Adrenal gland (tissue), 12 donors: ENCODE measurements around the gene KAT7. TPM values are rescaled to one million over a fixed set of nuclear protein-coding genes. Genes with fewer than 3 reads are reported as not detected.

ENCODE experiments used
- DNase-seq, 7 donors: peaks; one replicate each; pipeline ENCODE4 v3.0.0-alpha.2; 2019 to 2020
- H3K27ac ChIP-seq, 5 donors: fragments of 200-600 bp; sonication (generic) in 4 of 5; 1 replicate in 3 of 5; 2 replicates in 2 of 5; pipeline versions ENCODE4 v1.5.1 to v1.8.0; 2016 to 2020; ENCODE audit warnings: mild to moderate bottlenecking in 1 of 5
- H3K27me3 ChIP-seq: fragments of 200-600 bp; 2 replicates; pipeline ENCODE4 v1.8.0; 2021
- H3K36me3 ChIP-seq, 2 donors: fragments of 200-600 bp; replicated peaks in 1 of 2; 1 replicate in 1 of 2; 2 replicates in 1 of 2; pipeline versions ENCODE4 v1.5.1 to v1.8.0; 2018 to 2022
- H3K4me1 ChIP-seq, 2 donors: fragments of 200-600 bp; replicated peaks in 1 of 2; 1 replicate in 1 of 2; 2 replicates in 1 of 2; pipeline versions ENCODE4 v1.5.1 to v1.8.0; 2018 to 2021
- H3K4me3 ChIP-seq, 4 donors: fragments of 200-600 bp; sonication (generic) in 3 of 4; one replicate each; pipeline ENCODE4 v1.5.1; 2016 to 2018
- H3K9me3 ChIP-seq, 3 donors: fragments of 200-600 bp; sonication (generic) in 1 of 3; replicated peaks in 1 of 3; 1 replicate in 2 of 3; 2 replicates in 1 of 3; pipeline versions ENCODE4 v1.5.1 to v1.8.0; 2016 to 2021
- POLR2A ChIP-seq, 2 donors: fragments of 450-650 bp; IDR thresholded peaks; one replicate each; pipeline ENCODE4 v1.6.1; 2017; ENCODE audit warnings: antibody characterized with exemption in 2 of 2, mild to moderate bottlenecking in 2 of 2, moderate library complexity in 1 of 2
- WGBS, 4 donors: extraction: QIAGEN DNeasy Blood & Tissue Kit in 2 of 4; methylation state at CpG; one replicate each; pipeline versions ENCODE4 v1.1.5 to v1.1.7; 2013 to 2017; 5-methylcytosine and 5-hydroxymethylcytosine counted together
- intact Hi-C, 2 donors: fragments of 100-400 bp; cut with DNase I; formaldehyde crosslinking; loops; one replicate each; pipeline versions ENCODE4 v1.14.1 to v1.15.0; 2022 to 2023
- polyA plus RNA-seq, 3 donors: library from polyadenylated mRNA; stranded (reverse); fragments of 200-250 nt in 2 of 3; fragments of 350-450 nt in 1 of 3; fragmentation: Illumina TruSeq in 1 of 3; extraction: RNeasy Lipid Tissue Mini Kit (QIAGEN cat#74804) in 1 of 3; gene quantifications; one replicate each; pipeline ENCODE4 v1.2.3, GENCODE V29; 2013 to 2014
- total RNA-seq, 9 donors: library from RNA; depleted of rRNA in 4 of 9; stranded (reverse); fragments of >200 nt in 4 of 9; fragments of 120-200 nt in 1 of 9; fragmentation: NEBNext Ultra II Directional in 1 of 9; extraction: Animal tissue kit (Norgen Biotek cat#: 25700) in 1 of 9; gene quantifications; one replicate each; pipeline versions ENCODE4 v1.1.0 to v1.2.4, GENCODE V29; 2013 to 2023
- TF ChIP-seq, protein P1 (sequence below), 6 experiments: fragments of 450-650 bp in 4 of 6; fragments of 200-600 bp in 2 of 6; sonication (generic) in 1 of 6; IDR thresholded peaks; 1 replicate in 5 of 6; 2 replicates in 1 of 6; pipeline versions ENCODE4 v1.5.1 to v1.8.0; 2016 to 2021; ENCODE audit warnings: antibody characterized with exemption in 6 of 6, mild to moderate bottlenecking in 2 of 6, moderate library complexity in 1 of 6
- donor health status: healthy with polysubstance abuse.
- donor health status: Bipolar disorder and iron deficiency.
- donor health status: DM: yes; HTN: yes; CAD: no.
- donor health status: DM: no; HTN: no; CAD: no.
- donor health status: DM: no; HTN: no; CAD: no.
- donor health status: DM: yes; HTN: yes; CAD: no.

Gene KAT7
- total and polyA plus RNA-seq, 12 donors = 5.2 to 54.7 (median 39.8) TPM

DNA sequence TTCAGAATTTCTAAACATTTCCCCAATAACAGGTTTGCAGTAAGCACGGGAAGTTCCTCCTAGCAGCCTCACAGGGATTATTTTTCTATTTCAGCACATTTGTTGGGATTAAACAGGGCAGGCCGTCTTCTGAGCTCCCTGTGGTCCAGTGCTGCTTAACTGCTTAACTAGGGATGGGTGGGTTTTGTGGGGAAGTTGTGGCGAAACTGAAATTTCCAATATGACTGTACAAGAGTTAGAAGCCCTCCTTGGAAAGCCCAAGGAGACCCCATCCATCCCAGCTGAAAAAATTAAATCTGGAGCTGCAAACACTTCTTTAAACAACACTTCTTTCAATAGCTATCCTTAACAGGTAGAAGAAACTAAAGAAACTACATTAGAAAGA lies 46.8 kb upstream of the KAT7 start:
- Histone ChIP-seq H3K27ac (peak overlapping the region in 2 of 5 donors; percentile 48 to 57), H3K27me3 (no peaks in the 10 kb centered on the region), H3K9me3 (no peaks in the 10 kb centered on the region), H3K36me3 (no peaks in the 10 kb centered on the region), H3K4me1 (peaks cover 6 to 45% of the 10 kb centered on the region in 2 donors), H3K4me3 (no peak overlapping the region)
- intact Hi-C loops = no loop called here
- TF ChIP-seq POLR2A (IDR thresholded peaks at IDR 0.05) = no peak
- TF ChIP-seq, protein P1, sequence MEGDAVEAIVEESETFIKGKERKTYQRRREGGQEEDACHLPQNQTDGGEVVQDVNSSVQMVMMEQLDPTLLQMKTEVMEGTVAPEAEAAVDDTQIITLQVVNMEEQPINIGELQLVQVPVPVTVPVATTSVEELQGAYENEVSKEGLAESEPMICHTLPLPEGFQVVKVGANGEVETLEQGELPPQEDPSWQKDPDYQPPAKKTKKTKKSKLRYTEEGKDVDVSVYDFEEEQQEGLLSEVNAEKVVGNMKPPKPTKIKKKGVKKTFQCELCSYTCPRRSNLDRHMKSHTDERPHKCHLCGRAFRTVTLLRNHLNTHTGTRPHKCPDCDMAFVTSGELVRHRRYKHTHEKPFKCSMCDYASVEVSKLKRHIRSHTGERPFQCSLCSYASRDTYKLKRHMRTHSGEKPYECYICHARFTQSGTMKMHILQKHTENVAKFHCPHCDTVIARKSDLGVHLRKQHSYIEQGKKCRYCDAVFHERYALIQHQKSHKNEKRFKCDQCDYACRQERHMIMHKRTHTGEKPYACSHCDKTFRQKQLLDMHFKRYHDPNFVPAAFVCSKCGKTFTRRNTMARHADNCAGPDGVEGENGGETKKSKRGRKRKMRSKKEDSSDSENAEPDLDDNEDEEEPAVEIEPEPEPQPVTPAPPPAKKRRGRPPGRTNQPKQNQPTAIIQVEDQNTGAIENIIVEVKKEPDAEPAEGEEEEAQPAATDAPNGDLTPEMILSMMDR (IDR thresholded peaks at IDR 0.05) = no peak
- WGBS, 4 donors = 71 to 77% (median 71%) methylated on average over 3 of the region's 3 CpGs
- no peak for DNase-seq

DNA sequence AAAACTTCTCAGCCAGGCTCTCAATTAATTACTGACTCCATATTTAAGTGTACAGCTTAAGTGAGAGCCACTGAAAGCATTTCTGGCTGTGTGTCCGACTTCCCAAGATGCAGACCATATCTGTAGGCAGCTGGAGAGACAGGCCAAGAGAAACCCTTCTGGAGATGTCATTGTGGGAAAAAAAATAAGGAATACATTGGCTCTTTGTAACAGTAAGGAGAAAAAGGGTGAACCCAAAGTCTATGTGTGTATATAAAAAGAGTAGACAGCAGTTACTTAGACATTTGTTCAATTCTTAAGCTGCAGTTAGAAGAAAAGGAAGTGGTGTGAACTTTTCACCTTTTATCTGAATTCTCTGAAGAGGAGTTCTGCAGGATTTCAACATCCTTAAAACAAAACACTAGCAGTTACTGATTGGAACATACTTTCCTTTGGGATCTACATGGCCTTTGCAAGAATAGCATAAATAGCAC lies 46.3 kb upstream of the KAT7 start:
- no peaks in the 10 kb centered on the region for H3K9me3 ChIP-seq
- H3K27ac ChIP-seq = peak overlapping the region in 2 of 5 donors; percentile 48 to 49
- DNase-seq = no peak
- 52 to 61% (median 57%) methylated on average over 1 of the region's 1 CpG for WGBS, 4 donors
- H3K36me3 ChIP-seq = no peaks in the 10 kb centered on the region
- H3K4me3 ChIP-seq = no peak overlapping the region
- no peaks in the 10 kb centered on the region for H3K27me3 ChIP-seq
- intact Hi-C loops = no loop called here
- TF ChIP-seq, protein P1 (IDR thresholded peaks at IDR 0.05) = no peak
- TF ChIP-seq POLR2A (IDR thresholded peaks at IDR 0.05) = no peak
- peaks cover 6 to 45% of the 10 kb centered on the region in 2 donors for H3K4me1 ChIP-seq

DNA sequence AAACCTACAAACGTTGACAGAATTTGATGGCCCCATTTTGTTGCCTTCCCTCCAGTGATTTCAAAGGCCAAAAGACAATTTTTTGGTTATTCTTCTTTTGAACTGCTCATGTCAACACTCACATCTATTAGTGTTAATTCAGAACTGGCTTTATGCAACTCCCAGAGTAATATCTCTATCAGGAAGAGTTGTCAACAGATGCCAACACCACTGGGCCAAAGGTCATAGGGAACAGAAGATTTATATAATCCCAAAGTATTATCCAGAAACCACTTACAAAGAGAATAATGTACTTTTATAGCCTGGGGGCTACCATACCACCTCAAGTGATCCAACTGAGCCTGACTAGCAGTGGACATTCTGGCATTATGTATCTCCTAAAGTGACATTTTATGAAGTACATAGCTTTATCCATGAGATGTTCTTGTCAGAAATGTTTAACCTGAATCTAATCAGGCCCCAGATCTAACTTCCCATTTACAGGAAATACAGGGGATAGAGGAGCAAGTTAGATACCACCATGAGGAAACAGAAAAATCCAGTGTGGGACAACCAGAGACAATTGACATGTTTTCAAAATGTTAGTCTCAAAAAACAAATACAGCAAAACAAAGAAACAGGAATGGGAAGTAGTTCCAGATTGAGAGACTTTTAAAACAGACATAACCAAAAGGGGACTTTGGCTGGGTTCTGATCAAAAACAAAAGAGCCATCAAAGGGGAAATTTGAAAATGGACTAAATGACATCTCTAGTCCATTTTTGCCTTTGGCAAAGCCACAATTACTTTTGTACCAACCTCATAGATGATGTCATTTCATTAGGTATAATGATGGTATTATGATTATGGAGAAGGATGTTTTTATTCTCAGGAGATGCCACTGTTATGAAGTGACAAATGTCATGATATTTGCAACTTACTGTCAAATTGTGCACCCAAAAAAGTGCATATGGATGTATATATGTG lies 43.0 kb upstream of the KAT7 start:
- no peaks in the 10 kb centered on the region for H3K36me3 ChIP-seq
- TF ChIP-seq, protein P1 (IDR thresholded peaks at IDR 0.05) = no peak
- TF ChIP-seq POLR2A (IDR thresholded peaks at IDR 0.05) = no peak
- peaks cover 0 to 34% of the 10 kb centered on the region in 2 donors for H3K4me1 ChIP-seq
- DNase-seq = no peak
- H3K4me3 ChIP-seq = no peak overlapping the region
- 65 to 81% (median 72%) methylated on average over 1 of the region's 1 CpG for WGBS, 4 donors
- intact Hi-C loops = no loop called here
- no peaks in the 10 kb centered on the region for H3K27me3 ChIP-seq
- H3K27ac ChIP-seq = no peak overlapping the region
- no peaks in the 10 kb centered on the region for H3K9me3 ChIP-seq

GRCh38 chr17:49746791-49747490 lies 41.5 kb upstream of the KAT7 start:
- no peak for DNase-seq
- Histone ChIP-seq H3K9me3 (no peaks in the 10 kb centered on the region), H3K27ac (peak overlapping the region in 1 of 5 donors; percentile 29), H3K36me3 (no peaks in the 10 kb centered on the region), H3K4me1 (peaks cover 0 to 19% of the 10 kb centered on the region in 2 donors), H3K27me3 (no peaks in the 10 kb centered on the region), H3K4me3 (no peak overlapping the region)
- TF ChIP-seq POLR2A (IDR thresholded peaks at IDR 0.05) = no peak
- TF ChIP-seq, protein P1 (IDR thresholded peaks at IDR 0.05) = no peak
- intact Hi-C loops = no loop called here
- WGBS, 4 donors = 78 to 91% (median 85%) methylated on average over 5 of the region's 5 CpGs
